NCI-H526 treated with DMSO at 0.1 percent for 48 hours (cell line): ENCODE data around the gene NMRK2.
"Not testable (repeated sequence)": the region's sequence is repeated elsewhere in the genome, so short reads cannot be mapped to it uniquely, and the experiment has no call there.

ENCODE experiments used
- DNase-seq: peaks from one replicate; lab custom pipeline; 2025; lab: John Stamatoyannopoulos, UW

The NMRK2 gene, protein sequence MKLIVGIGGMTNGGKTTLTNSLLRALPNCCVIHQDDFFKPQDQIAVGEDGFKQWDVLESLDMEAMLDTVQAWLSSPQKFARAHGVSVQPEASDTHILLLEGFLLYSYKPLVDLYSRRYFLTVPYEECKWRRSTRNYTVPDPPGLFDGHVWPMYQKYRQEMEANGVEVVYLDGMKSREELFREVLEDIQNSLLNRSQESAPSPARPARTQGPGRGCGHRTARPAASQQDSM

DNA sequence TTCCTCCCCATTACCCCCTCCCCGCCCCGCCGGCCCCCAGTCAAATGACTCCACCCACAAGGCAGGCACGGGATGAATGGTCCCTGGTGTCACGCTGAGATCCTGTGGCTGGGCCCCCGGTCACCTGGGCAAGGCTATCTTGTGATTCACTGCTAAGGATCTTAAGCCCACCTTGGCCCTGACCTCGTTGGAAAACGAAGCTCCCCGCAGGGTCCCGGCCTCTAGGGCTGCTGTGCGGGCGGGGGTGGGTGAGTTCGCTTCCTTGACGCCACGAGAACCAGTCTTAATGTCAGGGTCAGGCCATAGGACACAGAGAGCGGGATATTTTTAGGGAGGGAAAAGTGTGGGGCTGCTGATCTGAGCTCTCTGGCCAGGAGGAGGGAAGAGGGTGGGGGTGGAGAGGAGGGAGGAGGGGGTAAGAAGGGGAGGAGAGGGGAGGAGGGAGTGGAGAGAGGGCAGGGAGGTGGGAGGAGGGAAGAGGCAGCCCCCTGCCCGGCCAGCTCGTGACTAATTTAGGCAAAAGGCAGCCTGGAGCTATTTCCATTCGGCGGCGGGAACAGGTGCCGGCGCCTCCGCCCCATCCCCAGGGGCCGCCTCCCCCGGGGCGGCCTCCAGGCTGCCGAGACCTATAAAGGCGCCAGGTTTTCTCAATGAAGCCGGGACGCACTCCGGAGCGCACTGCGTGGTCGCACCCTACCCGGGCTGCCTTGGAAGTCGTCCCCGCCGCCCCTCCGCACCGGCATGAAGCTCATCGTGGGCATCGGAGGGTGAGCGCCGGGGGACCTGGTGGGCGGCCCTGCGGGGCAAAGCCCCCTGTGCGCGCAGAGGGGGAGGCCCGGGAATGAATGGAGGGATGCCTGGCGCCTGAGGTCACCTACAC is at the start of gene NMRK2:
TSS of gene NMRK2 (plus strand) at position 139 of the 880 bp plus-strand sequence. CDS start at position 742, 603 bp downstream.
- no peak for DNase-seq

DNA sequence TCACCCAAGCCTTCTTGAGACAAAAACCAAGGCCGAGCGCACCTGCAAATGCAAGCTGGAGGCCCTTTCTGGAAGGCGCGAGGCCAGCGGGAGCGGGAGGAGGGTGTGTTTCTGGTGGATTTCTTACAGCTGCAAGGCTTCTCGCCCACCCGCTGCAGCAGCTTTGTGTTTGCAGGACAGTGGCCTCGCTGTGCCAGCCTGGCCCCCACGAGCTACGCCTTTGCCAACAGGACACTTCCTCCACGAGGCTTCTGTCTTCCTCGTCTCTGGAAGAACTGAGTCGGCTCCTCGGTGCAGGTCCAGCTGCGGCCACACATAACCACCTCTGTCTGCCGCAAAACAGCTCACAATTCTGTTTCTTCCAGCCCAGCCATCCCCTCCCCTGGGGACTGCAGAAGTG is 42.3 kb upstream of the NMRK2 start:
- no peak for DNase-seq

DNA sequence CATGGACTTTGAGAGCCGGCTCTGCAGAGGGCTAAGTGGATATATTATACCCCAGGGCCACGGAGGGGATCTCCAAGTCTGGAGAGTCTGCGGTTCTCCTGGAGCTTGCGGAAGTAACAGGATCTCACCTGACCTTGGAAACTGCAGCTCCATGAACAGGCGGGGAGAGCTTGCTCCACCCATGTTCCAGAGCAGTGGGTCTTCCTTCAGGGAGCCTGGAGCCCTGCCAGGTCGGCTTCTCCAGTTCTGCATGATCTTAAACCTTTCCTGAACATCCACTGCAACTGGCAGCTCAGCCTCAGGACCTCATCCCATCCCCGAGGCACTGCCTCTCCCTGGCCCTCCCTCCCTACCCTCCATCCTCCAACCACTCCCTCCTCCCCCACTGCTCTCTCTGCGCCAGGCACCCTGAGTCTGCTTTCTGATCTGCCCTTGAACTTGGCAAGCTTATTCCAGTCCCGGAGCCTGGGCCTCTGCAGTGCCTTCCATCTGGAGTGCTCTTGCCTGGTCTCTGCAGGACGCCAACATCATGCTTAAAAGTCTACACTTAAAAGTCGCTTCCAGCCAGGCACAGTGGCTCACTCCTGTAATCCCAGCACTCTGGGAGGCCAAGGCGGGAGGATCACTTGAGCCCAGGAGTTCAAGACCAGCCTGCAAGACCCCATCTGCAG is 39.2 kb upstream of the NMRK2 start:
- DNase-seq: no peak

DNA sequence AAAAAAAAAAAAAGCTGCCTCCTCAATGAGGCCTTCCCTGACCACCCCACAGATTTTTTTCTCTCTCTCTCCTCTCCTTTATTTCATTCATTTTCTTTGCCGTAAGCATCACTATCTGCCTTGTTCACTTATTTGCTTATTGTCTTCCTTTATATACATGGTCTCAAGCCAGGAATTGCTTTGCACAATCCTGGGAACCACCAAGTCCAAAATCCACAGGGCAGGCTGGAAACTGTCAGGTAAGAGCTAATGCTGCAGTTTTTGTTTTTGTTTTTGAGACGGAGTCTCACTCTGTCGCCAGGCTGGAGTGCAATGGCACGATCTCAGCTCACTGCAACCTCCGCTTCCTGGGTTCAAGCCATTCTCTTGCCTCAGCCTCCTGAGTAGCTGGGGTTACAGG is 37.9 kb upstream of the NMRK2 start:
- not testable (repeated sequence) for DNase-seq

DNA sequence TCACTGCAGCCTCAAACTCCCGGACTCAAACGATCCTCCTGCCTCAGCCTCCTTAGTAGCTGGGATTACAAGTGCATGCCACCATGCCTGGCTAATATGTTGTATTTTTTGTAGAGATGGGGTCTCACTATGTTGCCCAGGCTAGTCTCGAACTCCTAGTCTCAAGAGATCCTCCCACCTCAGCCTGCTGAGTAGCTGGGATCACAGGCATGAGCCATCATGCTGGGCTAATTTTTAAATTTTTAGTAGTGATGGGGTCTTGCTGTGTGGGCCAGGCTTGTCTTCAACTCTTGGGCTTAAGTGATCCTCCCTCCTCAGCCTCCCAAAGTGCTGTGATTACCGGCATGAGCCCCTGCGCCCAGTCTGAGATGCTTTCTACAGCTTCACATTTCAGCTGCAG is 37.1 kb upstream of the NMRK2 start:
- no peak for DNase-seq

DNA sequence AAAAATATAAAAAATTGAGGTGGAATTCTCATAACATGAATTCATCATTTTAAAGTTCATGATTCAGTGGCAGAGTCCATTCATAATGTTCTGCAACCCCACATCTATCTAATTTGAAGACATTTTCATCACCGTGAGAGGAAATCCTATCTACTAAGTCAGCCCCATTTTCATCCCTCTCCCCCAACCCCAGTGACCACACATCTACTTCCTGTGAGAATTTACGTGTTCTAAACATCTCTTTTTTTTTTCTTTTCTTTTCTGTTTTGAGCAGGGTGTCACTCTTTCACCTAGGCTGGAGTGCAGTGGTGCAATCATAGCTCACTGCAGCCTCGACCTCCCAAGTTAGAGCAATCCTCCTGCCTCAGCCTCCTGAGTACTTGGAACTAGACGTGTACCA is 34.9 kb upstream of the NMRK2 start:
- DNase-seq: no peak

DNA sequence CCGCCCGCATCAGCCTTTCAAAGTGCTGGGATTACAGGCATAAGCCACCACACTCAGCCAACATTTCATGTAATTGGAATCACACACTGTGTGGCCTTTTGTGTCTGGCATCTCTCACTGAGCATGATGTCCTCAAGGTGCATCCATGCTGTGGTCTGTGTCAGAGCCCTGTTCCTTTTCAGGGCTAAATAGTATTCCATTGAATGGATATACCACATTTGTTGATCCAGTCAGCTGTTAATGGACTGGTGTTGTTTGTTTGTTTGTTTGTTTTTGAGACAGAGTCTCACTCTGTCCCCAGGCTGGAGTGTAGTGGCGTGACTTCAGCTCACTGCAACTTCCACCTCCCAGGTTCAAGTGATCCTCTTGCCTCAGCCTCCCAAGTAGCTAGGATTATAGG is 34.4 kb upstream of the NMRK2 start:
- DNase-seq: no peak

DNA sequence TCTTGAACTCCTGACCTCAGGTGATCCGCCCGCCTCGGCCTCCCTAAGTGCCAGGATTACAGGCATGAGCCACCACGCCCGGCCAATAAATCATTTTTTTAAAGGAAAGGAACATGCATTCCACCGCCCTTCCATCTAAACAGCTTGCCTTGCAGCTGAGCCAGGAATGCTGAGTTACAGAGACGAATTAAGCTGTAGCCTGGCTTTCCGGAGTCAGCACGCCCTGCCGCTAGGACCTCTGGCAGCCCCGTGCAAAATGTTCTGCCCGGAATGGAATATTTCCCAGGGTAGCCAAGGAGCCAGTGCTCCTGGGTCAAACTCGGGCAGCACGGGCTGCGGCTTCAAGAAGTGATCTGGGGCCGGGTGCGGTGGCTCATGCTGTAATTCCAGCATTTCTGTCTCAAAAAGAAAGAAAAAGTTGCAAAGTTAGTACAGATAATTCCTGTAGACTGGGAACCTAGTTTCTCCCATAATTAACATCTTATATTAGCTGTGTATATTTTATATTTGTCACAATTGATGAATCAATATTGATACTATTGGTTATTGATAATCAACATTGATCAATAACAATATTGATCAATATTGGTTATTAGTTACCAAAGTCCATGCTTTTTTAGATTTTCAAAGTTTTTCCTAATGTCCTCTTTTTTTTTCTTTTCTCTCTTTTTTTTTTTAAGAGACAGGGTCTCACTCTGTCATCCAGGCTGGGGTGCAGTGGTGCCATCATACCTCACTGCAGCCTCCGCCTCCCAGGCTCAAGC is 33.2 kb upstream of the NMRK2 start:
- DNase-seq: no peak

DNA sequence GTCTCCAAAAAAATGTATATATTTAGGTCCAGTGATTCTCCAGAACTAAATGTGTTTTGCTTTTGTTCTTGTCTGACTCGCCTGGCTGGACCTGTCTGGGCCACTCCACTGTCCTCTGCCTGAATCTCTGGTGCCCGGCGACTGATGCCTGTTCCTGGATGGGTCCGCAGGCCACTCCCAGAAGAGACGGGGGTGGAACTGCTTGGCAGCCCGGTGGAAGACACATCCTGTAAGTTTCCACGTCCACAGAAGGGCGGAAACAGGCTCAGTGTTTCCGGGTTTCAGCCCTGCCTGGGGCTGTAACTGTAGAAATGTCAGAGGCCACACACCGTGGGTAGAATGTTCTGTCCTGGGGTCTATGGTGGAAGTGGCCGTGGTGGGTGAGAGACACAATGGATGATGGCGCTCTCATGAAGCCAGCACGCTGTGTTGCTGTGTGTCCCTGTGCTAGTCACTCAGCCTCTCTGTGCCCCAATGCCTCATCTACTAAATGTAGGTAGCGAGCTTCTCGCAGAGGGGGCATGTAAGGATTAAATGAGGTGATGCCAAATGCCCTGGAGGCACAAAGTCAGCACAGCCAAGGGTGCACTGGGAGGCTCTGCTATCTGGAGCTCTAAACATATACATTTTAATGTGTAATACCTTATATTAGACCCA is 30.4 kb upstream of the NMRK2 start:
- no peak for DNase-seq

DNA sequence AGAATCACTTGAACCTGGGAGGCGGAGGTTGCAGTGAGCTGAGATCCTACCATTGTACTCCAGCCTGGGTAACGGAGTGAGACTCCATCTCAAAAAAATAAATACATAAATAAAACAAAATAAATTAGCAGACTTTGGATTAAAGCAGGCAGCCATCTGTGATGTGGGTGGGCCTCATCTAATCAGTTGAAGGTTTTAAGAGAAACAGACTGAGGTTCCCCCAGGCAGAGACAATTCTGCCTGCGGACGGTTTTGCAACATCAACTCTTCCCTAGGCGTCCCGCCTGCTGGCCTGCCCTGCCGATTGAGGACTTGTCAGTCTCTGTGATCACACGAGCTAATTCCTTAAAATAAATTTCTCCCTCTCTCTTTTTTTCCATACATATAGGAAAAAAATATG is 28.6 kb upstream of the NMRK2 start:
- DNase-seq: no peak

DNA sequence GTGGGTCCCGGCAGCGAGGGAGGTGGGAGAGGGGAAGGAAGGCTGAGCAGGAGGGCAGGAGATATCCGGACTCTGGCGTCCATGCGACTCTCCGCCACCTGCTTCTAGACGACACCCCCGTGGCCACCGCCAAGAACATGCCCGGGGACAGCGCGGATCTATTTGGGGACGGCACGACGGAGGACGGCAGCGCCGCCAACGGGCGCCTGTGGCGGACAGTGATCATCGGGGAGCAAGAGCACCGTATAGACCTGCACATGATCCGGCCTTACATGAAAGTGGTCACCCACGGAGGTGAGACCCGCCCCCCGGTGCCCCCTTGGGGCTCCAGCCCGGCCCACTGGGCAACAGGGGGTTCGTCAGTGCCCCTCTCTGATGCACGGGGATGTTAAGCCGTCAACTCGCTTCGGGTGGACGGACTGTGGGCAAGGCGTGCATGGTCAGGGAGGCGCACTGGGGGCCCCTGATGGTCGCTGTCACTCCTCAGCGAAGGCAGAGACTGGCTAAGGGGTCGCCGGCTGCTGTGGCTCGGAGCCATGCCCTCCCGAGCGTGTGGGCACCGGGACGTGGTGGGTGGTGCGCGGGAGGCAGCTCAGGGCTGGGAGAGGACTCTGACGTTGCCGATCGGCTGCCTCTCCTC is 25.1 kb upstream of the NMRK2 start:
- DNase-seq: no peak

DNA sequence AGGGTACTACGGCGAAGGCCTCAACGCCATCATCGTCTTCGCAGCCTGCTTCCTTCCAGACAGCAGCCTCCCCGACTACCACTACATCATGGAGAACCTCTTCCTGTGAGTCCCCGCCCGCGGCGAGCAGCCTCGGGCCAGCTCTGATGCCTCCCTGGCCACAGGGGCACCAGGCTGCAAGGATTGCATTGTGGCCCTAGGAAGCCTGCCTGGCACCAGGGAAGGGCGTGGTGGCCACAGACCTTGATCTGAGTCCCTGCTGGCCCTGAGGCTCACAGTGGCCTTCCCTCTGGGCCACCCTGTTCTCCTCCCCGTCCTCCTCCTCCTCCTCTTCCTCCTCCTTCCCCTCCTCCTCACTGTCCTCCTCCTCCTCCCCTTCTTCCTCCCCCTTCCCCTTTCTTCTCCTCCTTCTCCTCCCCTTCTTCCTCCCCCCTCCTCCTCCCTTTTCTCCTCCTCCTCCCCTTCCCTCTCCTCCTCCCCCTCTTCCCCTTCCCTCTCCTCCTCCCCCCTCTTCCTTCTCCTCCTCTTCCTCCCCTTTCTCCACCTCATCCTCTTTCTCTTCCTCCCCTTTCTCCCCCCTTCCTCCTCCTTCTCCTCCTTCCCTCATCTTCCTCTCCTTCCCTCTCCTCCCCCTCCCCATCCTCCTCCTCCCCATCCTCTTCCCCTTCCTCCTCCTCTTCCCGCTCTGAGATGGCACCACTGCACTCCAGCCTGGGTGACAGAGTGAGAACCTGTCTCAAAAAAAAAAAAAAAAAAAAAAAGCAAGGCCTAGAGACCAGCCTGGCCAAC is 24.4 kb upstream of the NMRK2 start:
- no peak for DNase-seq

DNA sequence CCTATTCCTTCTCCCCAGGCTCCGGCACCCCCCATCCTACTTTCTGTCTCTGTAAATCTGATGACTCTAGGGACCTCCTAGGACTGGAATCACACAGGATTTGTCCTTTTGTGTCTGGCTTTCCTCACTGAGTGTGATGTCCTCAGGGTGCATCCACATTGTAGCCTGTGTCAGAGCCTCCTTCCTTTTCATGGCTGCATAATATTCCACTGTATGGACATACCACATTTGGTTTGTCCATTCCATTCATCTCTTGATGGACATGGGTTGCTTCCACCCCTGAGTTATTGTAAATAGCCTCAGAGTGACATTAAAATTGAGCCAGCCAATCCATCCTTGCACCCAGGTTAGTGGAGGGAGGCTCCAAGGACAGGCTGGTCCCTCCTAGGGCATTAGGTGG is 22.8 kb upstream of the NMRK2 start:
- no peak for DNase-seq

DNA sequence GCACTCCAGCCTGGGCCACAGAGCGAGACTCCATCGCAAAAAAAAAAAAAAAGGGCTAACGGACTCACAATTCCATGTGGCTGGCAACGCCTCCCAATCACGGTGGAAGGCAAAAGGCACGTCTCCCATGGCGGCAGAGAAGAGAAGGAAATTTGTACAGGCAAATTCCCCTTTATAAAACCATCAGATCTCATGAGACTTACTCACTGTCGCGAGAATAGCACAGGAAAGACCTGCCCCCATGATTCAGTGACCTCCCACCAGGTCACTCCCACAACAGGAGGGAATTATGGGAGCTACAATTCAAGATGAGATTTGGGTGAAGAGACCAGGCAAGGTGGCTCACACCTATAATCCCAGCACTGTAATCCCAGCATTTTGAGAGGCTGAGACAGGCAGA is 18.7 kb upstream of the NMRK2 start:
- no peak for DNase-seq

DNA sequence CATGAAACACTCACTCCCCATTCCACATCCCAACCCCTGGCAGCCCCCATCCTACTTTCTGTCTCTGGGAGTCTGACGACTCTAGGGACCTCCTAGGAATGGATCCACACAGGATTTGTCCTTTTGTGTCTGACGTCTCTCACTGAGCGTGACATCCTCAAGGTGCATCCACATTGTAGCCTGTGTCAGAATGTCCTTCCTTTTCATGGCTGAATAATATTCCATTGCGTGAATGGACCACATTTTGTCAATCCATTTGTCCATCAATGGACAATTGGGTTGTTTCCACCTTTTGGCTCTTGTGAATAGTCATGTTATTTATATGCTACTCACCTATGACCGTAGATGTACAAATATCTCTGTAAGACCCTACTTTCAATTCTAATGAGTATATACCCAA is 16.8 kb upstream of the NMRK2 start:
- no peak for DNase-seq

DNA sequence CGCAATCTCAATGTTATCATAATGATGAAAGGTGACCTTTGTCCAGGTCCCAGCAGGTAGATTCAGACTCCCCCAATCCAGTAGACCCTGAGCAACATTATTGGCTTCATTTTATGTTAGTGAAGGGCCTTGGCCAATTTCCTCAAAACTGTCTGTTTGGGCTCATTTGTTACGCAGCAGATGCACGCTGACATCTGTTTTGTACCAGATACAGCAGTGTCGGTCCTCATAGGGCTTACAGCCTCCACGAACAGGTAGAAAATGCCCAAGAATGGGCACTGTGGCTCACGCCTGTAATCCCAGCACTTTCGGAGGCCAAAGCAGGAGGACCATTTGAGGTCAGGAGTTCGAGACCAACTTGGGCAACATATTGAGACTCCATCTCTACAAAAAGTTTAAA is 13.1 kb upstream of the NMRK2 start:
- no peak for DNase-seq

DNA sequence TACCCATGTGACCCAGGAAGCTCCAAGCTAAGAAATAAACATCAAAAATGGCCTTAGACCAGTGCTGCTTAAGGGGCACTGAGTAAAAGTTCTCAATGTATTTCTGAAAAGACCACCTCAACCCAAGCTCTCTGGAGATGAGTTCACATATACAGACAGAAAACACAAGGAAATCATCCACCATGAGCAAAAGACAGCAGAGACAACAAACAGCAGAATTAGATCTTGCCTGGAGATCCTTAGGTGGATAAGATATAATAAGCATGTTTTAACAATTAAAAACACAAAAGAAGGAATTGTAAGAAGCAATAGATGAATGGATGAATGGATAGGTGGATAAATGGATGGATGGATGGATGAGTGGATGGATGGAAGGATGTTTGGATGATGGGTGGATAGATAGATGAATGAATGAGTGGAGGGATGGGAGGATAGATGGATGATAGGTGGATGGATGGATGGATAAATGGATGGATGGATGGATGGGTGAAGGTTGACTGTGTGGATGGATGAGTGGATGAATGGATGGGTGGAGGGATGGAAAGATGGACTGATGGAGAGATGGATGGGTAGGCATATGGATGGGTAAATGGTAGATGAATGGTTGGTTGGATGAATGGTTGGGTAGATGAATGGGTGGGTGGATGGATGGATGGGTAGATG is 9.6 kb upstream of the NMRK2 start:
- DNase-seq: no peak

DNA sequence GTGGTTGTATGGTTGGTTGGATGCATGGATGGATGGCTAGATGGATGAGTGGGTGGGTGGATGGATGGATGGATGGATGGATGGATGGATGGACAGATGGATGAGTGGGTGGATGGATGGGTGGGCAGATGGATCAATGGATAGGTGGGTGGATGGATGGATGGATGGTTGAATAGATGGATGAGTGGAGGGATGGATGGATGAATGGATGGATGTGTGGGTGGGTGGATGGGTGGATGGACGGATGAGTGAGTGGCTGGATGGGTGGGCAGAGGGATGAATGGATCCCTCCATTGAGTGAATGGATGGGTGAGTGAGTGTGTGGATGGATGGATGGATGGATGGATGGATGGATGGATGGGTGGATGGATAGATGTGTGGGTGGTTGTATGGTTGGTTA is 9.0 kb upstream of the NMRK2 start:
- no peak for DNase-seq

DNA sequence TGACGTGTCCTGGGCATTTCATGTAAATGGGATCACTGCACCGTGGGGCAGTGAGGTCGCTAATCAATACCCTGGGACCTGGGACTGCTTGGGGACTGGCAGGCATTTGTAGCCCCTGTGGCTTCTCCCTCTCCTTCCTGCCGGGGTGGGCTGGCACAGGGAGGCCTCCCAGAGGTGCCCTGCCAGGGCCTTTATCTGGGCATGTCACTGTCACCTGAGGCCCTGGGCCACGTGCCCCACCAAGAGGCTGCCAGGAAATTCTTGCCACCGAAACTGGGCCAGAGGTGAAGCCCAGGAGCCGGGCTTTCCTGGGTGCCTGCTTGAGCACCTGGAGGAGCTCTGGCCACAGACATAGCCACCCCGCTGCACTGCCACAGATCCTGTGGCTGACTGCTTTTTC is 1.8 kb upstream of the NMRK2 start:
- DNase-seq: no peak
